SIG-M5 treated with dmso at 0.1 percent for 504 hours (cell line): ENCODE data around the gene RDX.
"Not testable (repeated sequence)": the region's sequence is repeated elsewhere in the genome, so short reads cannot be mapped to it uniquely, and the experiment has no call there.

ENCODE experiments used
- DNase-seq: peaks from one replicate; lab custom pipeline; 2025; ENCODE audit not compliant: unreplicated experiment; lab: John Stamatoyannopoulos, UW

Gene RDX

DNA sequence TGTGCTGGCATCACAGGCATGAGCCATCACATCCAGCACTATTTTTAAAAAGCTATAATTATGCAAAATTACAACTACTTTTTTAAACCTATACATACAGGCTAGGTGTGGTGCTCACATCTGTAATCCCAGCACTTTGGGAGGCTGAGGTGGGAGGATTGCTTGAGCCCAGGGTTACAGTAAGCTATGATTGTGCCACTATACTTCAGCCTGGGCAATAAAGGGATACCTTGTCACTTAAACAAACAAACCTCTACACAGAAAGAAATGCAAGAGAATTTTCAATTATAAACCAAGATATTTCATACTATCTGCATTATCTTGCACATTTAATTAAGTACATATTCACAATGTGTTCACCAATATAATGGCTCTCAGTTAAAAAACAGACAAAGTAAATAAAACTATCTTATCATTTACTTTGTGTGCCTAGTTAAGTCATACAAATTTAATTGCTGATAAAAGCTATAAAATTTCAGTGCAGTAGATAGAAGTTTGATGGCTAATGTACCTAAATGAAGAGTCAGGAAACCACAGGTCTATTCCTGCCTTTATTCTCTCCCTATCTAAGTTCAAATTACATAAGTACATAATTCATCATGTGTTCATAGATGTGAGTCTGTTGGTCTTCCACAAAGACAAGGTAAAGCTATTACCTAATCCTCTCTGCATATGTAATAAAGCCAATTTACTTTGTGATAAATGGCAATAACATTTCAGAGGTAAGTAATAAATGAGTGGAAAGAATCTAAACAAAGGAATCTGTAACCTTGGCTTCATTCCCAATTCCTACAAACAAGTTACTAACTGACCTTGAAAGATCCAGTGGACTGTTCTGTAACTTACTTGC is 9.0 kb upstream of the RDX start:
- DNase-seq: peak; percentile 12

GRCh38 chr11:110303414-110303826 is 7.0 kb upstream of the RDX start:
- no peak for DNase-seq

- no peak for DNase-seq
These were observed 5.2 kb upstream of the RDX start for GRCh38 chr11:110301577-110301976.

GRCh38 chr11:110301032-110301431 is 4.6 kb upstream of the RDX start:
- no peak for DNase-seq

DNA sequence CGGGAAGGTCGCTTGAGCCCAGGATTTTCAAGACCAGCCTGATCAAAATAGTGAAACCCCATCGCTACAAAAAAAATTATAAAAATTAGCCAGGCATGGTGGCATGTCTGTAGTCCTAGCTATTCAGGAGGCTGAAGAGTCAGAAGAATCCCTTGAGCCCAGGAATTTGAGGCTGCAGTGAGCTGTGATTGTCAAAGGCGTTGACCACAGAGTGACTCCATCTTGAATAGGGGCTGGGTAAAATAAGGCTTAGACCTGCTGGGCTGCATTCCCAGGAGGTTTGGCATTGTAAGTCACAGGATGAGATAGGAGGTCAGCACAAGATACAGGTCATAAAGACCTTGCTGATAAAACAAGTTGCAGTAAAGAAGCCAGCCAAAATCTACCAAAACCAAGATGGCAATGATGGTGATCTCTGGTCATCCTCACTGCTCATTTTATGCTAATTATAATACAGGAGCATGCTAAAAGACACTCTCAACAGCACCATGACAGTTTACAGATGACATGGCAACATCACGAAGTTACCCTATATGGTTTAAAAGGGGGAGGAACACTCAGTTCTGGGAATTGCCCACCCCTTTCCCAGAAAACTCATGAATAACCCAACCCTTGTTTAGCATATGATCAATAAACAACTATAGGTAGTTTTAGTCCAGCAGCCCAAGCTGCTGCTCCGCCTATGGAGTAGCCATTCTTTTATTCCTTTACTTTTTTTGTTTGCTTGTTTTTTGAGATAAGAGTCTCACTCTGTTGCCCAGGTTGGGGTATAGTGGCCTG is 2.8 kb upstream of the RDX start:
- DNase-seq: no peak

DNA sequence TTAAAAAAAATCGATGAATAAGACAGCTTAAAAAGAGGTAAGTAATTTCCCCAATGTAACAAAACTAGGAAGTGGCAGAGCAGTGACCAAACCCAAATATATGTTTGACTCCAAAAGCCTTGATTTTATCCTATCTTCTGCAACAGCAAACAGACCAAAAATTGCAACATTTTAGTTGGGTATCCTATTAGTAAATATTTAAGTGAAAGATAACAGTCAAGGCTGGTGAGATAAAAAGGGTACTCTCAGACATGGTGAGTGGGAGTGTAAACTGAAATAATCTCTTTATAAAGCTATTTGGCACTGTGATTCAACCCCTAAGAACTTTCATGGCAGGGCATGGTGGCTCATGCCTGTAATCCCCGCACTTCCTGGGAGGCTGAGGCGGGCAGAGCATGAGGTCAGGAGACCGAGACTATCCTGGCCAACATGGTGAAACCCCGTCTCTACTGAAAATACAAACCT is 1.9 kb upstream of the RDX start:
- DNase-seq: no peak

DNA sequence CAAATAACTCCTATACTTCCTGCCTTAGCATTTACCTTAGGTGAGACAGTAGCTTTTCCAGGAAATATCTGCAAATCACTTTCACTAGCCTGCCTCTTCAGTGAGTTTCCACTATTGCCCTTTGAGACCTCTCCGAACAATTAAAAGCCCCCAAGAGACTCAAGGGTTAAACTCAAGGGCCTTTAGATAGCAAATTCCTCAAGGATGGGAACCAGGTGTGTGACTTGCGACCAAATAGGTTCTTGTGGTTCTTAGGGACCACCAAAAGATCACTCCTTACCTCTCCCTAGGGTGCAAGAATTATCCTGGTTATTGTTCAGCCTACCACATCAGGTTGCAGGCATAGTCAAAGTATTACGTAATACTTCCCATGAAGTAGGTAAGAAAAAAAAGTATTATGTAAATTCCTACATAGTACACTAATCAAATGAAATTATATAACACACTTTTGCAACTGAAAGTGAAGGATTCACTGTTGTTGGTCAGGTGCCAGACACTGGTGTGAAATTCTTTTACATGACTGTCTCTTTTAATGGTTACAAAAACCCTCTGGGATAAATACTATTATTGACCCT is 1.4 kb upstream of the RDX start:
- DNase-seq: no peak

GRCh38 chr11:110297076-110297725 is 787 bp upstream of the RDX start:
- DNase-seq: no peak

GRCh38 chr11:110295531-110296225 is 736 bp downstream of the RDX start:
- peak; percentile 47 for DNase-seq

DNA sequence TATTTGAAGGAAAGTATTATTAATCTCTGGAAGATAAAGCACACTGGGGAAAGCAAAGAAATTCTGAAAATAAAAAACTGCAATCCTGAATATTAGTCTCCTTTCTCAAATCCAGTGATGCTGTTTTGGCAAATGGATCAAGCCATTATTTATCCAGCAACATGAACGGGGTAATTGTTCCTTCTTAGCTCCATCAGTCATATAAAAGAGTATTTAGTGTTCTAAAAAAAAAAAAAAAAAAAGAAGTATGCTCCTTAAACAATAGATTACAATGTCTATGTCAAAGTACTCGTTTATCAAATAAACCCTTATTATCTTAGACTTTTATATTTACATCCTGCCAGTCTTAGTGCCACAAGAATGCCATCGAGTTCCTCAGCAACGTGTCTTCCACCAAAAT is 1.3 kb downstream of the RDX start:
- no peak for DNase-seq

DNA sequence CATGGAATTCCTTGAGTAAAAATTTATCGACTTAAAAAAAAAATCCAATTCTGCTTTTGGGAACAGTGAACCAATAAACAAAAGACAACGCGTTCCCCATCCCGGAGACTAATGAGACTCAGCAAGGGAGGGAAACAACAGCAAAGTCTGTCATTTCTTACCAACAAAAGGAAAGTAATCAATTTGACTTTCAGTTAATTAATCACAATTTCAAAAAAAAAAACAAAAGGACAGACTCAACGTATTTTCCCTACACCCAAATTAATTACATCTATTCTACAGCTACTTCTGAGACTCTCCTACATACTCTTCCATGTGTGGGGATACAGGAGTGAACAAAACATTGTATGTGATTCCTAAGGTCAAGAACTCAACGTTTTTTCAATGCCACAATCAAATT is 1.9 kb downstream of the RDX start:
- DNase-seq: no peak

GRCh38 chr11:110293389-110293788 is 3.0 kb downstream of the RDX start:
- no peak for DNase-seq

GRCh38 chr11:110292146-110292545 is 4.3 kb downstream of the RDX start:
- DNase-seq: not testable (repeated sequence)

DNA sequence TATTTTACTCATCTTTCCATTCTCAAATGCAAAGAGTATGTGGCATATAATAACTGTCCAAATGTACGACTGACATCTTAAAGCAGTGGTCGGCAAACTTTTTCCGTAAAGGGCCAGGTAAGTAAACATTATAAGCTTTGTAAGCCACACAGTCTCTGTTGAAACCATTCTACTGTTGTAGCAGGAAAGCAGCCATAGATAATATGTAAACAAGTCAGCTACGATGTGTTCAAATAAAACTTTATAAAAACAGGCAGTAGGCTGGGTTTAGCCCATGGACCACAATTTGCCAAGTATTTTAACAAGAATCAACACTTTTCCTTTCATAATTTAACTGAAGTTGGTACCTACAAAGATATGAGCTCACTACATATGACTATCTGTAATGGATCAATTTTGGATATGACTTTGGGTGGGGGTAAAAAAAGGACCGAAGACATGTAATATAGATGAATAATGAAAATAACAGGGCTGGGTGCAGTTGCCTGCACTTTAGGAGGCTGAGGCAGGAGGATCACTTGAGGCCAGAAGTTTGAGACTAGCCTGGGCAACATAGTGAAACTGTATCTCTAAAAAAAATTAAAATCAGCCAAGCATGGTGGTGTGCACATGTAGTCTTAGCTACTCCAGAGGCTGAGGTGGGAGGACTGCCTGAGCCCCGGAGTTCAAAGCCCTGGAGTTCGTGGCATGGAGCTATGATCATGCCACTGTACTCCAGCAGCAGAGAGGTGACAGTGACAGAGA is 5.7 kb downstream of the RDX start:
- no peak for DNase-seq

DNA sequence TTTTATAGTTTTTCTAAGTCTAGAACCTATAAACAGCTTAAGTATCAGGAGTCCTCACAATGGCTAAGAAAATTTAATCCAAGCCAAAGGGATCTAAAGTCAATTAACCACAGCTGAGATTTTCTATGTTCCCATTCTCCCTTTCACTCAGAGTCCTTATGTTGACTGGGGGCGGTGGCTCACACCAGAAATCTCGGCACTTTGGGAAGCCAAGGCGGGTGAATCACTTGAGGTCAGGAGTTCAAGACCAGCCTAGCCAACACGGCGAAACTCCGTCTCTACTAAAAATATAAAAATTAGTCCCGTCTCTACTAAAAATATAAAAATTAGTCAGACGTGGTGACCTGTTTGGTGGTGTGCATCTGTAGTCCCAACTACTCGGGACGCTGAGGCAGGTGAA is 6.9 kb downstream of the RDX start:
- DNase-seq: no peak

- DNase-seq: no peak
These were observed 8.9 kb downstream of the RDX start for GRCh38 chr11:110287537-110287936.

GRCh38 chr11:110286298-110287040 is 9.9 kb downstream of the RDX start:
- no peak for DNase-seq

GRCh38 chr11:110283862-110284261 is 12.6 kb downstream of the RDX start:
- DNase-seq: no peak

GRCh38 chr11:110280595-110280994 is 15.8 kb downstream of the RDX start:
- DNase-seq: not testable (repeated sequence)
